Omental fat pad (tissue), 4 donors: ENCODE results near the gene CELA2B. TPM values are rescaled to one million over a fixed set of nuclear protein-coding genes. Genes with fewer than 3 reads are reported as not detected.
A peak's percentile ranks its signal among the peaks of the same experiment; 100 is the strongest.
"Not testable (repeated sequence)": the region's sequence is repeated elsewhere in the genome, so short reads cannot be mapped to it uniquely, and the experiment has no call there.

Source experiments
- ATAC-seq: fragments of 150-250 bp; one replicate; pipeline ENCODE4 v1.9.1; 2016; ENCODE audit warnings: mild to moderate bottlenecking, moderate library complexity; ENCODE audit not compliant: low FRiP score
- DNase-seq: peaks from one replicate; pipeline ENCODE4 v3.0.0-alpha.2; 2019; ENCODE audit warnings: low spot score
- total RNA-seq, 4 donors: library from RNA; depleted of rRNA; stranded (reverse); fragments of >200 nt; gene quantifications; one replicate each; pipeline ENCODE4 v1.1.0, GENCODE V29; 2016
- TF ChIP-seq, protein P1 (sequence below), 3 donors: fragments of 450-650 bp; IDR thresholded peaks; one replicate each; pipeline ENCODE4 v1.5.1; 2016 to 2017; ENCODE audit warnings: antibody characterized with exemption in 3 of 3, mild to moderate bottlenecking in 3 of 3, moderate library complexity in 2 of 3

The CELA2B gene
- not detected for total RNA-seq

DNA sequence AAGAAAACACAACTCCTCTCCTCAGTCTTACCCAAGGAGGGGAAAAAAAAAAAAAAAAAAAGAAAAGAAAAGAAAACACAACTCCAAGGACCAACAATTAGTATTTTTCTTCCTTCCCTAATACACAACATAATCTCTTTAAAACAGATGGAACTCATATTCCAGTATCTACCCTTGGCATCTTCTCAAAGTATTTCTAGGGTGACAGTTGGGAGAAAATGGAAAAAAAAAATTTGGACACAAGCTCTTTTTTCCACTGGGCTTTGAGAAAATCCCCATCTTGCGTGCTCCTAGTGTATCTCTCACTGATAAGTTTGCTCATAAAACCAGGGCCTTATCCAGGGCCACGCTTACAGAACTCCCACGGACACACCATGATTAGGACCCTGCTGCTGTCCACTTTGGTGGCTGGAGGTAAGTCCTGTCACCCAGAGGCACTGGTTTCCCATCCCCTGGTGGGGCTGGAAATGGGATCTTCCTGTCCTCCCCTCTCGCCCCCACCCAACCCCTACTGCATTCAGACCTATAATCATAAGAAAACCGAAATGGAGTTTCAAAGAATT lies at the start of gene CELA2B:
CELA2B (plus strand) TSS at position 353 of the 563 bp plus-strand sequence; CDS start at position 375, 22 bp downstream.
- no peak for ATAC-seq
- TF ChIP-seq, protein P1, sequence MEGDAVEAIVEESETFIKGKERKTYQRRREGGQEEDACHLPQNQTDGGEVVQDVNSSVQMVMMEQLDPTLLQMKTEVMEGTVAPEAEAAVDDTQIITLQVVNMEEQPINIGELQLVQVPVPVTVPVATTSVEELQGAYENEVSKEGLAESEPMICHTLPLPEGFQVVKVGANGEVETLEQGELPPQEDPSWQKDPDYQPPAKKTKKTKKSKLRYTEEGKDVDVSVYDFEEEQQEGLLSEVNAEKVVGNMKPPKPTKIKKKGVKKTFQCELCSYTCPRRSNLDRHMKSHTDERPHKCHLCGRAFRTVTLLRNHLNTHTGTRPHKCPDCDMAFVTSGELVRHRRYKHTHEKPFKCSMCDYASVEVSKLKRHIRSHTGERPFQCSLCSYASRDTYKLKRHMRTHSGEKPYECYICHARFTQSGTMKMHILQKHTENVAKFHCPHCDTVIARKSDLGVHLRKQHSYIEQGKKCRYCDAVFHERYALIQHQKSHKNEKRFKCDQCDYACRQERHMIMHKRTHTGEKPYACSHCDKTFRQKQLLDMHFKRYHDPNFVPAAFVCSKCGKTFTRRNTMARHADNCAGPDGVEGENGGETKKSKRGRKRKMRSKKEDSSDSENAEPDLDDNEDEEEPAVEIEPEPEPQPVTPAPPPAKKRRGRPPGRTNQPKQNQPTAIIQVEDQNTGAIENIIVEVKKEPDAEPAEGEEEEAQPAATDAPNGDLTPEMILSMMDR (IDR thresholded peaks at IDR 0.05) = no peak

DNA sequence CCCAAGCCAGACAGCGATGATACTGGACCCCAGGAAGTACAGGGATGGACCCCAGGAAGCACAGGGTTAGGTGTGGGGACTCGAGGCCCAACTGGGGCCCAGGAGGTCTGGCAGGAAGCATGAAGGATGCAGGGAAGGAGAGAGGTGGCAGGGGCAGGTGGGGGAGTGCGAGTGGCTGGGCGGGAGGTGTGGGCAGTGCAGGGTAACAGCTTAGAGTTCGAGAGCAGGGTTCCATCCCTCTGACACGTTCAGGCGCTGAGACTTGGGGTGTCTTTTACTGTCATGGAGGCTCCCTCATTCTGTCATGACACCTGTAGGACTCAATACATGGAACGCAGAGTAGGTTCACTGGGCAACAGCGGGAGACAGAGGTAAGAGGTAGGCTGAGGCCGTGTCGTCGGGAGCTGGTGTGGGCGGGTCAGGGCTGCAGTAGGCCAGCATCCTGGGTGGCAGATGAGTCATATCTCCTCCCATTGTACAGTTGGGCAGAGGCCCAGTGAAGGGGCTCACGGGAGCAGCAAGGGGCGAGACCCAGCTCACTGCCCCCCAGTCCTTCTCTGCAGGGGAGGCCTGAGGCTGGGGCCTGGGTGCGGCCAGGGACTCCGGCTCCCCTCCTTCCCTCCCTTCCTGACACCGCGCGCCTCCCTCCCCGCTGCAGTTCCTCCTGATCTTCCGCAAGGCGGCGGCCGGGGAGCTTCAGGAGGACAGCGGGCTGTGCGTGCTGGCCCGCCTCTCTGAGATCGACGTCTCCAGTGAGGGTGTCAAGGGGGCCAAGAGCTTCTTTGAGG lies 49.2 kb upstream of the CELA2B start:
- DNase-seq (no peak), ATAC-seq (peak; percentile 60)
- TF ChIP-seq, protein P1 (IDR thresholded peaks at IDR 0.05) = no peak

More for the DNA sequence above, at the start of gene CELA2B:
- DNase-seq = no peak

DNA sequence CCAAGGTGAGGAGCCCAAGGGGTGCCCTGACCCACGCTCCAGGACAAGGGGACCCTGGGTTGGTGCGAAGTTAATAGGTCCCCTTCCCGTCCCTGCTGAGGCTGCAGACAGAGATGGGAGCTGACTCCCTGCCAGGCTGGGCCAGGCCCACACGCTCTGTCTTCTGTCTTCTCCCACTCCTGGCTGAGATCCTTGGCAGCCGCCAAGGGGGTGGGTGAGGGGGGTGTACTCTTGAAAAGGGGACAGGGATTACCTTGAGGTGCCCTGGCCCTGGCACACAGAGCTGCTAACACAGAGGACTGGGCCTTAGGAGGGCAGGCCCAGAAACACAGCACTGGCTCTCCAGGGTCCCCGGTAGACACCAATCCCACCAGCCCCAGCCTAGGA lies 48.6 kb upstream of the CELA2B start:
- ATAC-seq (peak; percentile 27), DNase-seq (no peak)
- TF ChIP-seq, protein P1 (IDR thresholded peaks at IDR 0.05) = no peak

DNA sequence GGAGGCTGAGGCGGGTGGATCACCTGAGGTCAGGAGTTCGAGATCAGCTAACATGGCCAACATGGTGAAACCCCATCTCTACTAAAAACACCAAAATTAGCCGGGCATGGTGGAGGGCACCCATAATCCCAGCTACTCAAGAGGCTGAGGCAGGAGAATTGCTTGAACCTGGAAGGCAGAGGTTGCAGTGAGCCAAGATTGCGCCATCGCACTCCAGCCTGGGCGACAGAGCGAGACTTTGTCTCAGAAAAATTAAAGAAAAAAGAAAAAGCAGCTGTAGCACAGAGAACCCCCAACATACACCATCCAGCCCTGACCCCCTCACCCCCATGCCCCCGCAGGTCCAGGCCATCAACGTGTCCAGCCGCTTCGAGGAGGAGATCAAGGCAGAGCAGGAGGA lies 47.7 kb upstream of the CELA2B start:
- not testable (repeated sequence) for DNase-seq, ATAC-seq

DNA sequence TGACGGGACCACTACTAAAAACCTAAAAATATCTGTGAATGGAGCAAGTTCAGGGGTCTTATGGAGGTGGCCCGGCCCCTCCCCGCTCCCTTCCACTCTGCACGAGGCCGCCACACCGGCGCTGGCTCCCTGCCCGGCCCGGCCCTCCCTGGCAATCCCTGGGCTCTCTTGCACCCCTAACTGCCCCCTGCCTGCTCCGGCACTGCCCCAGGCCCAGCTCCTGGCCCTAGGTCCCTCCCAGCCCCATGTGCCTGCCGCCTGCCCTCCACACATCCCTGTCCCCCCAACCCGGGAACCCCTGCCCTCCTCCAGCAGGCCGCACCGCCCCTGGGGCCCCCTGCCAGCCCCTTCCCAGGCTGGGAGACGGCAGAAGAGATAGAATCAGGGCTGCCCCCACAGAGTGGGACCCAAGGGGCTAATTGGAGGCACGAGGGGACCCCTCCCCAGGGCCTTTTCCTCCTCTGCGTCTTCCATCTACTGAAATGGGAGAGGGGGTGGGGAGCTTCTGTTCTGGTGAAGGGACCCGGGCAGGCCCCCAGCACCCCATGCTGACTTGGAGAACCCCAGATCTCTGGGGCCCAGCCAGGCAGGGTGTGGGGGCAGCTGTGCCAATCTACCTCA lies 47.0 kb upstream of the CELA2B start:
- TF ChIP-seq, protein P1 (IDR thresholded peaks at IDR 0.05) = no peak
- ATAC-seq = no peak

DNA sequence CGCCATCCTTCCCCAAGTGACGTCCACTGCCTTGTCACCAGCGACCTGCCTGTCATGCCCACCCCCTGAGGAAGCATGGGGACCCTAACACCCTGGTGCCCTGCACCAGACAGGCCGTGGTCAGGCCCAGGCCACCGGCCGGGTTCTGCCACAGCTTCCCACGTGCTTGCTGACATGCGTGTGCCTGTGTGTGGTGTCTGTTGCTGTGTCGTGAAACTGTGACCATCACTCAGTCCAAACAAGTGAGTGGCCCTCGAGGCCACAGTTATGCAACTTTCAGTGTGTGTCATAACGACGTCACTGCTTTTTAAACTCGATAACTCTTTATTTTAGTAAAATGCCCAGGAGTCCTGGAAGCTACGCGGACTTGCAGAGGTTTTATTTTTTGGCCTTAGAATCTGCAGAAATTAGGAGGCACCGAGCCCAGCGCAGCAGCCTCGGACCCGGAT lies 46.2 kb upstream of the CELA2B start:
- DNase-seq (no peak), ATAC-seq (no peak)
- TF ChIP-seq, protein P1 (IDR thresholded peaks at IDR 0.05) = no peak

More for the DNA sequence above, 47.0 kb upstream of the CELA2B start:
- DNase-seq = no peak

DNA sequence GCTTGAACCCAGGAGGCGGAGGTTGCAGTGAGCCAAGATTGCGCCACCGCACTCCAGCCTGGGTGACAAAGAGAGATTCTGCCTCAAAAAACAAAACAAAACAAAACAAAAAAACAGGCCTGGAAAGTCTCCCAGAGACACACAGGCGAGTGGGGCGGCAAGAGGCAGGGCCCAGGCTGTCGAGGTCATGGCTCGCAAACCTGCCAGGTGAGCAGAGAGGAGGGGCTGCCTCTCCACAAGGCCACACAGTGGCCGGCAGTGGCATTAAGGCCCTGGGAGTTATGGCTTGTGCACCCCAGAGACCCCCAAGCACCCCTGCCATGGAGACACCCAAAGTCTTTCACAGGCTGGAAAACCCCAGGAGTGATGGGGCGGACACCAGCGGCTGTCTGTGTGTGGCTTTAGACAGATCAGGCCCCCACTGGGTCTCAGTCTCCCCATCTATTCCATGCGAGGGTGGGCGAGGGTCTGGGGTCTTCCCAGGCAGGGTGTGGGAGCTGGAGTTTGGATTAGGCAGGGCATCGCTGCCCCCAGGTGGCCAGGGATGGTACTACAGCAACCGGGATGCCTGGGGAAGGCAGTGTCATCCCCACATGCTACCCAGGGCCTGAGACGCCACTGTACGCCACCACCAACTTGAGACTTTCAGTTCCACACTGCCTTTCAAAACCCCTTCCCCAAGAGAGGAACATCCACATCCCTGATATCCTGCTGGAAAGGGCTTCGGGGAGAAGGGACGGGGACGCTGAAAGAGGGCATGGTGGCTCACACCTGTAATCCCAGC lies 44.9 kb upstream of the CELA2B start:
- peak; percentile 87 for DNase-seq
- peak; percentile 20 for ATAC-seq
- TF ChIP-seq, protein P1 (IDR thresholded peaks at IDR 0.05) = peak in 2 of 3 donors; percentile 54 to 61
